NB4 (cell line): ENCODE measurements around the gene RFTN1.

ENCODE experiments used
- DNase-seq: peaks from one replicate; pipeline ENCODE4 v3.0.0; 2010; ENCODE audit warnings: low read depth
- H3K4me3 ChIP-seq: one replicate; pipeline ENCODE4 v1.5.1; 2011; ENCODE audit warnings: mild to moderate bottlenecking, low read depth, low read length, moderate library complexity
- CTCF ChIP-seq: IDR thresholded peaks from one replicate; pipeline ENCODE4 v1.5.1; 2012; ENCODE audit warnings: low read depth, low read length
- MAX ChIP-seq: IDR thresholded peaks from 2 replicates; pipeline ENCODE4 v1.6.1; 2011; ENCODE audit warnings: low read depth, low read length
- MYC ChIP-seq: IDR thresholded peaks from 2 replicates; pipeline ENCODE4 v1.6.1; 2011; ENCODE audit warnings: low read depth, low read length
- POLR2A ChIP-seq: IDR thresholded peaks from 2 replicates; pipeline ENCODE4 v1.6.1; 2011; ENCODE audit warnings: mild to moderate bottlenecking; ENCODE audit not compliant: insufficient read length; ENCODE audit errors: extremely low read depth

RFTN1 gene

GRCh38 chr3:16467393-16467792 lies 46.1 kb downstream of the RFTN1 start:
- no peak overlapping the region for H3K4me3 ChIP-seq
- TF ChIP-seq MAX (no peak), MYC (no peak), POLR2A (no peak), CTCF (no peak)
- DNase-seq: no peak

- TF ChIP-seq CTCF (no peak), MYC (no peak), POLR2A (no peak), MAX (no peak)
- no peak overlapping the region for H3K4me3 ChIP-seq
- no peak for DNase-seq
Observed at GRCh38 chr3:16466822-16467221, 46.7 kb downstream of the RFTN1 start.

- TF ChIP-seq MYC (no peak), POLR2A (no peak), CTCF (no peak)
- no peak for DNase-seq
- H3K4me3 ChIP-seq: no peak overlapping the region
Observed at GRCh38 chr3:16464511-16465148, 48.9 kb downstream of the RFTN1 start.

GRCh38 chr3:16463914-16464313 lies 49.6 kb downstream of the RFTN1 start:
- H3K4me3 ChIP-seq: no peak overlapping the region
- TF ChIP-seq MAX (no peak), CTCF (no peak), MYC (no peak), POLR2A (no peak)
- no peak for DNase-seq

GRCh38 chr3:16463119-16463518 lies 50.4 kb downstream of the RFTN1 start:
- DNase-seq: no peak
- TF ChIP-seq CTCF (no peak), MAX (no peak), POLR2A (no peak), MYC (no peak)
- no peak overlapping the region for H3K4me3 ChIP-seq

GRCh38 chr3:16462679-16463078 lies 50.8 kb downstream of the RFTN1 start:
- no peak for DNase-seq
- no peak overlapping the region for H3K4me3 ChIP-seq
- no peak for TF ChIP-seq CTCF
- no peak for TF ChIP-seq POLR2A
- no peak for TF ChIP-seq MAX
- no peak for TF ChIP-seq MYC
